Upper lobe of left lung (tissue), 6 donors: ENCODE data around the gene ACSM3. TPM values are rescaled to one million over a fixed set of nuclear protein-coding genes. Genes with fewer than 3 reads are reported as not detected.

Experiments used
- ATAC-seq, 2 donors: fragments of 200-7000 bp; cut with Tn5 transposase; one replicate each; pipeline ENCODE4 v1.9.1; 2022; ENCODE audit warnings: mild to moderate bottlenecking in 2 of 2, moderate library complexity in 2 of 2; ENCODE audit not compliant: low FRiP score in 2 of 2
- DNase-seq, 2 donors: peaks; one replicate each; pipeline ENCODE4 v3.0.0-alpha.2; 2019 to 2020
- H3K27ac ChIP-seq, 4 donors: fragments of 200-600 bp; sonication (generic); one replicate each; pipeline ENCODE4 v1.5.1; 2016 to 2019
- H3K27me3 ChIP-seq, 4 donors: fragments of 200-600 bp; sonication (generic); one replicate each; pipeline ENCODE4 v1.5.1; 2017 to 2019
- H3K36me3 ChIP-seq, 4 donors: fragments of 200-600 bp; sonication (generic); one replicate each; pipeline ENCODE4 v1.5.1; 2016 to 2019
- H3K4me1 ChIP-seq, 4 donors: fragments of 200-600 bp; sonication (generic); one replicate each; pipeline ENCODE4 v1.5.1; 2018 to 2019
- H3K4me3 ChIP-seq, 4 donors: fragments of 200-600 bp; sonication (generic); one replicate each; pipeline ENCODE4 v1.5.1; 2017 to 2019; ENCODE audit warnings: mild to moderate bottlenecking in 2 of 4, moderate library complexity in 1 of 4
- H3K9me3 ChIP-seq, 4 donors: fragments of 200-600 bp; sonication (generic); one replicate each; pipeline ENCODE4 v1.5.1; 2018 to 2019
- EP300 ChIP-seq, 4 donors: sonication (generic); formaldehyde crosslinking; IDR thresholded peaks; one replicate each; pipeline ENCODE4 v1.5.1; 2017; ENCODE audit warnings: antibody characterized with exemption in 4 of 4, control low read depth in 2 of 4
- POLR2A ChIP-seq, 4 donors: fragments of 450-650 bp; IDR thresholded peaks; one replicate each; pipeline ENCODE4 v1.5.1; 2016 to 2017; ENCODE audit warnings: antibody characterized with exemption in 4 of 4, mild to moderate bottlenecking in 2 of 4
- POLR2AphosphoS5 ChIP-seq, 2 donors: sonication (generic); formaldehyde crosslinking; IDR thresholded peaks; one replicate each; pipeline ENCODE4 v1.5.1; 2017; ENCODE audit warnings: antibody characterized with exemption in 2 of 2
- WGBS, 2 donors: methylation state at CpG; one replicate each; pipeline ENCODE4 v1.1.5; 2017 to 2018; 5-methylcytosine and 5-hydroxymethylcytosine counted together
- total RNA-seq, 6 donors: library from RNA; depleted of rRNA in 4 of 6; stranded (reverse); fragments of >200 nt in 4 of 6; gene quantifications; one replicate each; pipeline versions ENCODE4 v1.1.0 to v1.2.1, GENCODE V29; 2016 to 2021
- TF ChIP-seq, protein P1 (sequence below), 6 experiments: fragments of 450-650 bp in 4 of 6; fragments of 200-600 bp in 2 of 6; sonication (generic) in 2 of 6; IDR thresholded peaks; one replicate each; pipeline ENCODE4 v1.5.1; 2016 to 2019; ENCODE audit warnings: antibody characterized with exemption in 6 of 6
- donor health status: DM: no; HTN: no; CAD: no; lungs with moderate emphysema.
- donor health status: DM: no; HTN: yes; CAD: no; lungs with severe emphysema.

Gene ACSM3
- total RNA-seq, 6 donors from 2014 or later, result 8.5 to 28.6 (median 15.9) TPM

DNA sequence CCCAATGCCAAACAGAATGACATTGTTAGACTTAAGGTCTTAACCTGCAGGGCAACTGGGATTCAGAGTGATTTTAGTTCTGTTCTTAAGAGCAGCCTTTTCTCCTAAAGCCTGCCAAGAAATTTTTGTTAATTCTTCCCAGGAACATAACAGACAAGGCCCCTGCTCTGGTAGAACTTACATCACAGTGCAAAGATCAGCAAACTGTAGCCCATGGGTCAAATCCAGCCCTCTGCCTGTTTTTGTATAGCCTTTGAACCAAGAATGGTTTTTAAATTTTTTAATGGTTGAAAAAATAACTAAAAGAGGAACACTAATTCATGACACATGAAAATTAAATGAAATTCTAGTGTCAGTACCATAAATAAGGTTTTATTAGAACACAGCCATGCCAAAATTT, 3.8 kb downstream of the ACSM3 start:
- Histone ChIP-seq H3K27ac (no peak overlapping the region), H3K27me3 (no peaks in the 10 kb centered on the region), H3K36me3 (no peaks in the 10 kb centered on the region), H3K4me3 (no peak overlapping the region), H3K4me1 (peaks cover 0 to 7% (median 3%) of the 10 kb centered on the region in 4 donors), H3K9me3 (no peaks in the 10 kb centered on the region)
- no peak for ATAC-seq
- no peak for TF ChIP-seq POLR2A (IDR thresholded peaks at IDR 0.05)
- TF ChIP-seq POLR2AphosphoS5 (IDR thresholded peaks at IDR 0.05), result no peak
- TF ChIP-seq, protein P1, sequence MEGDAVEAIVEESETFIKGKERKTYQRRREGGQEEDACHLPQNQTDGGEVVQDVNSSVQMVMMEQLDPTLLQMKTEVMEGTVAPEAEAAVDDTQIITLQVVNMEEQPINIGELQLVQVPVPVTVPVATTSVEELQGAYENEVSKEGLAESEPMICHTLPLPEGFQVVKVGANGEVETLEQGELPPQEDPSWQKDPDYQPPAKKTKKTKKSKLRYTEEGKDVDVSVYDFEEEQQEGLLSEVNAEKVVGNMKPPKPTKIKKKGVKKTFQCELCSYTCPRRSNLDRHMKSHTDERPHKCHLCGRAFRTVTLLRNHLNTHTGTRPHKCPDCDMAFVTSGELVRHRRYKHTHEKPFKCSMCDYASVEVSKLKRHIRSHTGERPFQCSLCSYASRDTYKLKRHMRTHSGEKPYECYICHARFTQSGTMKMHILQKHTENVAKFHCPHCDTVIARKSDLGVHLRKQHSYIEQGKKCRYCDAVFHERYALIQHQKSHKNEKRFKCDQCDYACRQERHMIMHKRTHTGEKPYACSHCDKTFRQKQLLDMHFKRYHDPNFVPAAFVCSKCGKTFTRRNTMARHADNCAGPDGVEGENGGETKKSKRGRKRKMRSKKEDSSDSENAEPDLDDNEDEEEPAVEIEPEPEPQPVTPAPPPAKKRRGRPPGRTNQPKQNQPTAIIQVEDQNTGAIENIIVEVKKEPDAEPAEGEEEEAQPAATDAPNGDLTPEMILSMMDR (IDR thresholded peaks at IDR 0.05), result no peak
- TF ChIP-seq EP300 (IDR thresholded peaks at IDR 0.05), result no peak
- DNase-seq, result no peak

DNA sequence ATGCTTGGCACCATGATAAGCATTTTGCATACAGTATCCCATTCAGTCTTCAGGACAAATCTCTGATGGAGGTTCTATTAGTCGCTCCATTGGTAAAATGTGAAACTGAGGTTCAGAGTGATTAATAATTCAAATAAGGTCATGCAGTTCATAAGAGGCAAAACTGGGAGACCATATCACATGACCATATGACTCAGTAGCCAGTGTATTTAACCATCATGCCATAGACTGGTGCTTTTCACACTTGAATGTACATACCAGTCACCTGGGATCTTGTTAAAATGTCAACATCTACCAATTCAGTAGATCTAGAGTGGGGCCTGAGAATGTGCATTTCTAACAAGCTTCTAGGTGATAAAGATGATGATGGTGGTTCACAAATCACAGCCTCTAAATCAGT, 4.3 kb downstream of the ACSM3 start:
- no peak for ATAC-seq
- H3K4me3 ChIP-seq, result no peak overlapping the region
- WGBS, 2 donors, result 100% methylated on average over 1 of the region's 1 CpG
- peaks cover 0 to 7% (median 3%) of the 10 kb centered on the region in 4 donors for H3K4me1 ChIP-seq
- DNase-seq, result no peak
- no peaks in the 10 kb centered on the region for H3K27me3 ChIP-seq
- H3K36me3 ChIP-seq, result no peaks in the 10 kb centered on the region
- TF ChIP-seq EP300 (IDR thresholded peaks at IDR 0.05), result no peak
- TF ChIP-seq, protein P1 (IDR thresholded peaks at IDR 0.05), result no peak
- TF ChIP-seq POLR2A (IDR thresholded peaks at IDR 0.05), result no peak
- no peaks in the 10 kb centered on the region for H3K9me3 ChIP-seq
- H3K27ac ChIP-seq, result no peak overlapping the region

DNA sequence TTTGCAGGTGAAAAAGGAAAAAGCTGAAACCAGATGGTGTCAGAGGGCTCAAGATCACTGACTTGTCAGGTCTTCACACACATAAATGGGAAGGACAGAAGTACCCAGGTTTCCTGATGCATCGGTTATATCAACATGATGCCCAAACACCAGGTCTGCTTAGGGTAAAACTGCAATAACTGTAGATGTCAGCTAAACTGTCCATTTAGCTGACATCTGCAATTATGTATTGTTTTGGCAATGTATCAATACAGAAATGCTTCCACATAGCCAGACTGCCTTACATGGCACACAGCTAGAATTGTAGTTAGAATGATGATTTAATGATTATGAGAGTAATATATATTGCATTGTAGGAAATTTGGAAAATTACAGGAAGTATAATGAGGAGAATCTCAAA, 5.0 kb downstream of the ACSM3 start:
- Histone ChIP-seq H3K27me3 (no peaks in the 10 kb centered on the region), H3K27ac (no peak overlapping the region), H3K9me3 (no peaks in the 10 kb centered on the region), H3K36me3 (no peaks in the 10 kb centered on the region), H3K4me3 (no peak overlapping the region), H3K4me1 (peaks cover 0 to 7% (median 3%) of the 10 kb centered on the region in 4 donors)
- ATAC-seq, result no peak
- TF ChIP-seq, protein P1 (IDR thresholded peaks at IDR 0.05), result no peak
- TF ChIP-seq EP300 (IDR thresholded peaks at IDR 0.05), result no peak
- no peak for TF ChIP-seq POLR2A (IDR thresholded peaks at IDR 0.05)
- TF ChIP-seq POLR2AphosphoS5 (IDR thresholded peaks at IDR 0.05), result no peak
- no peak for DNase-seq
- WGBS, 2 donors, result 36 to 48% methylated on average over 1 of the region's 1 CpG

DNA sequence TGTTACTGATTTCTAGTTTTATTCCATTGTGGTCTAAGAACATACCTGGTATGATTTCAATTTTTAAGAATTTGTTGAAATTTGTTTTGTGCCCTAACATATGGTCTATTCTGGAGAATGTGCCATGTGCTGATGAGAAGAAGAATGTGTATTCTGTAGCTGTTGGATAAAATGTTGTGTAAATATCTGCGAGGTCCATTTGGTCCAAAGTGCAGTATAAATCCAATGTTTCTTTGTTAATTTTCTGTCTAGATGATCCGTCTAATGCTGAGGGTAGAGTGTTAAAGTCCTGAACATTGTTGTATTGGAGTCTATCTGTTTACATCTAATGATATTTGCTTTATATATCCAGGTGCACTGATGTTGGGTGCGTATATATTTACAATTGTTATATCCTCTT, 9.9 kb downstream of the ACSM3 start:
- TF ChIP-seq POLR2AphosphoS5 (IDR thresholded peaks at IDR 0.05), result no peak
- TF ChIP-seq, protein P1 (IDR thresholded peaks at IDR 0.05), result no peak
- TF ChIP-seq EP300 (IDR thresholded peaks at IDR 0.05), result no peak
- TF ChIP-seq POLR2A (IDR thresholded peaks at IDR 0.05), result no peak
- ATAC-seq (no peak), DNase-seq (no peak)
- Histone ChIP-seq H3K27me3 (no peaks in the 10 kb centered on the region), H3K4me3 (no peak overlapping the region), H3K4me1 (no peaks in the 10 kb centered on the region), H3K9me3 (no peaks in the 10 kb centered on the region), H3K27ac (no peak overlapping the region), H3K36me3 (peaks cover 0 to 8% (median 0%) of the 10 kb centered on the region in 4 donors)
- 93 to 98% methylated on average over 3 of the region's 3 CpGs for WGBS, 2 donors

DNA sequence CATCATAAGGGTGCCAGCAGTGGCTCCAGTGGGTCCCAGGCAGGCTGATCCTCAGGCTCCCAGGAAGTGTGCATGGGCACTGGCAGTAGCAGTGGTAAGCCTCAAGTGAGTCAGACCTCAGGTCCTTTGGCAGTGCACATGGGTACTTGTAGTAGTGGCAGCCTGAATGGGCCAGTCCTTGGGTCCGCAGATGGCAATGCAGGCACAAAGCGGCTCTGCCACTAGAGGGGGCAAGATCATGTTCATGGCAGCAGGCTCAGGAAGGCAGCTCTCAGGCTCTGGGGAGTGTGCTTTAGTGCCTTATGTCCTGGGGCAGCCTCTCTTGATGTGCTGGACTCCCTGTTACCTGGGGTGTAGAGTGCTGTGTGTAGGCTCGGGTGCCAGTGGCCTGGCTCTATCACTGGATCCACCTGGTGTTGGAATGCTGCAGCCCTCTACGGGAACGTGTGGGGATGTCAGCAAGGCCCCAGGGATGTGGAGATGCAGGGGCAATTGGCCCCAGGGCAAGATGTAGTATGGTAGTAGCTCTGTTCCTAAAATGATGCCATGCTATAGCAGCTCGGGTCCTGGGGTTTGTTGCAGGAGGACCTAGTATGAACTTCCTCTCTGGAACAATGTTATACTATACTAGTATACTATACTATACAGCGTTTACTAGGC, 11.0 kb downstream of the ACSM3 start:
- H3K27ac ChIP-seq, result no peak overlapping the region
- no peaks in the 10 kb centered on the region for H3K9me3 ChIP-seq
- WGBS, 2 donors, result 78 to 87% methylated on average over 5 to 7 of the region's 7 CpGs
- no peaks in the 10 kb centered on the region for H3K4me1 ChIP-seq
- no peaks in the 10 kb centered on the region for H3K27me3 ChIP-seq
- peak in 1 of 2 donors; percentile 91 for DNase-seq
- TF ChIP-seq POLR2AphosphoS5 (IDR thresholded peaks at IDR 0.05) (no peak), POLR2A (IDR thresholded peaks at IDR 0.05) (no peak), EP300 (IDR thresholded peaks at IDR 0.05) (no peak)
- TF ChIP-seq, protein P1 (IDR thresholded peaks at IDR 0.05), result peak; percentile 41 to 74 (median 56)
- H3K4me3 ChIP-seq, result no peak overlapping the region
- ATAC-seq, result peak; percentile 66 to 87
- peaks cover 0 to 8% (median 0%) of the 10 kb centered on the region in 4 donors for H3K36me3 ChIP-seq
